Raji (cell line): Measurements from ENCODE around the gene RPL38.

ENCODE experiments used
- POLR2A ChIP-seq: IDR thresholded peaks from 2 replicates; pipeline ENCODE4 v1.6.1; 2011; ENCODE audit warnings: low read depth, low read length, control low read depth; ENCODE audit not compliant: insufficient read depth

The RPL38 gene

GRCh38 chr17:74176546-74177001, 26.9 kb upstream of the RPL38 start:
- TF ChIP-seq POLR2A: no peak

GRCh38 chr17:74177018-74177450, 26.4 kb upstream of the RPL38 start:
- TF ChIP-seq POLR2A: no peak

- TF ChIP-seq POLR2A: no peak
These were observed 23.9 kb upstream of the RPL38 start for GRCh38 chr17:74179576-74179975.

GRCh38 chr17:74180336-74180735, 23.1 kb upstream of the RPL38 start:
- TF ChIP-seq POLR2A: no peak

- TF ChIP-seq POLR2A: no peak
These were observed 22.1 kb upstream of the RPL38 start for GRCh38 chr17:74181341-74181740.

- TF ChIP-seq POLR2A: no peak
These were observed 21.3 kb upstream of the RPL38 start for GRCh38 chr17:74182041-74182723.

- TF ChIP-seq POLR2A: no peak
These were observed 20.1 kb upstream of the RPL38 start for GRCh38 chr17:74183411-74183810.

GRCh38 chr17:74185571-74186185, 17.8 kb upstream of the RPL38 start:
- TF ChIP-seq POLR2A: no peak

- TF ChIP-seq POLR2A: no peak
These were observed 17.0 kb upstream of the RPL38 start for GRCh38 chr17:74186498-74186897.

GRCh38 chr17:74187761-74188160, 15.7 kb upstream of the RPL38 start:
- no peak for TF ChIP-seq POLR2A

GRCh38 chr17:74190154-74190553, 13.3 kb upstream of the RPL38 start:
- no peak for TF ChIP-seq POLR2A

- no peak for TF ChIP-seq POLR2A
These were observed 12.6 kb upstream of the RPL38 start for GRCh38 chr17:74190807-74191406.

GRCh38 chr17:74192950-74193781, 10.3 kb upstream of the RPL38 start:
- no peak for TF ChIP-seq POLR2A

GRCh38 chr17:74194682-74195081, 8.8 kb upstream of the RPL38 start:
- TF ChIP-seq POLR2A: no peak

GRCh38 chr17:74196541-74197317, 6.7 kb upstream of the RPL38 start:
- no peak for TF ChIP-seq POLR2A
